Stomach (tissue), 9 donors: ENCODE data around the gene MRPL1. TPM values are rescaled to one million over a fixed set of nuclear protein-coding genes. Genes with fewer than 3 reads are reported as not detected.
"Not testable (repeated sequence)": the region's sequence is repeated elsewhere in the genome, so short reads cannot be mapped to it uniquely, and the experiment has no call there.

Experiments
- DNase-seq, 2 donors: peaks; one replicate each; pipeline versions ENCODE4 v3.0.0 to v3.0.0-alpha.2; 2013 to 2019
- H3K27ac ChIP-seq, 5 donors: fragments of 200-600 bp in 4 of 5; sonication (generic) in 4 of 5; one replicate each; pipeline ENCODE4 v1.5.1; 2013 to 2019; ENCODE audit warnings: mild to moderate bottlenecking in 1 of 5, moderate library complexity in 1 of 5
- H3K27me3 ChIP-seq, 3 donors: fragments of 200-600 bp; sonication (generic); one replicate each; pipeline ENCODE4 v1.5.1; 2017 to 2019; ENCODE audit warnings: mixed run types in 1 of 3
- H3K36me3 ChIP-seq, 4 donors: fragments of 200-600 bp; sonication (generic); 1 replicate in 3 of 4; 2 replicates in 1 of 4; pipeline ENCODE4 v1.5.1; 2016 to 2019
- H3K4me1 ChIP-seq, 4 donors: fragments of 200-600 bp; sonication (generic); one replicate each; pipeline ENCODE4 v1.5.1; 2016 to 2019
- H3K4me3 ChIP-seq, 4 donors: fragments of 200-600 bp; sonication (generic) in 3 of 4; one replicate each; pipeline ENCODE4 v1.5.1; 2016 to 2019; ENCODE audit warnings: mild to moderate bottlenecking in 1 of 4
- H3K9me3 ChIP-seq, 4 donors: fragments of 200-600 bp; sonication (generic); one replicate each; pipeline ENCODE4 v1.5.1; 2016 to 2019
- EP300 ChIP-seq: sonication (generic); formaldehyde crosslinking; IDR thresholded peaks from one replicate; pipeline ENCODE4 v1.6.1; 2017; ENCODE audit warnings: antibody characterized with exemption
- POLR2A ChIP-seq, 4 donors: fragments of 450-650 bp; IDR thresholded peaks; one replicate each; pipeline ENCODE4 v1.6.1; 2016; ENCODE audit warnings: antibody characterized with exemption in 4 of 4, control low read depth in 2 of 4, mild to moderate bottlenecking in 1 of 4, moderate library complexity in 1 of 4
- POLR2AphosphoS5 ChIP-seq, 3 donors: sonication (generic); formaldehyde crosslinking; IDR thresholded peaks; one replicate each; pipeline ENCODE4 v1.6.1; 2016; ENCODE audit warnings: antibody characterized with exemption in 3 of 3
- WGBS, 5 donors: extraction: QIAGEN DNeasy Blood & Tissue Kit in 3 of 5; methylation state at CpG; one replicate each; pipeline versions ENCODE4 v1.1.5 to v1.1.7; 2013 to 2018; 5-methylcytosine and 5-hydroxymethylcytosine counted together
- intact Hi-C: fragments of 100-400 bp; cut with DNase I; formaldehyde crosslinking; loops from one replicate; pipeline ENCODE4 v1.15.1; 2023; ENCODE audit warnings: low total_unique reads
- polyA plus RNA-seq, 3 donors: library from polyadenylated mRNA; stranded (reverse); fragments of 200-250 nt; gene quantifications; one replicate each; pipeline ENCODE4 v1.2.3, GENCODE V29; 2013
- total RNA-seq, 5 donors: library from RNA; depleted of rRNA; stranded (reverse); fragments of >200 nt; gene quantifications; one replicate each; pipeline versions ENCODE4 v1.1.0 to v1.2.3, GENCODE V29; 2014 to 2016
- TF ChIP-seq, protein P1 (sequence below), 7 experiments: fragments of 450-650 bp in 4 of 7; fragments of 200-600 bp in 3 of 7; sonication (generic) in 3 of 7; IDR thresholded peaks; one replicate each; pipeline ENCODE4 v1.5.1; 2016 to 2019; ENCODE audit warnings: antibody characterized with exemption in 7 of 7, control low read depth in 2 of 7, mild to moderate bottlenecking in 1 of 7
- donor health status: healthy with polysubstance abuse.
- donor health status: Bipolar disorder and iron deficiency.
- donor health status: healthy.

MRPL1 gene
- total and polyA plus RNA-seq, 8 donors = 1.8 to 133 (median 36.9) TPM

DNA sequence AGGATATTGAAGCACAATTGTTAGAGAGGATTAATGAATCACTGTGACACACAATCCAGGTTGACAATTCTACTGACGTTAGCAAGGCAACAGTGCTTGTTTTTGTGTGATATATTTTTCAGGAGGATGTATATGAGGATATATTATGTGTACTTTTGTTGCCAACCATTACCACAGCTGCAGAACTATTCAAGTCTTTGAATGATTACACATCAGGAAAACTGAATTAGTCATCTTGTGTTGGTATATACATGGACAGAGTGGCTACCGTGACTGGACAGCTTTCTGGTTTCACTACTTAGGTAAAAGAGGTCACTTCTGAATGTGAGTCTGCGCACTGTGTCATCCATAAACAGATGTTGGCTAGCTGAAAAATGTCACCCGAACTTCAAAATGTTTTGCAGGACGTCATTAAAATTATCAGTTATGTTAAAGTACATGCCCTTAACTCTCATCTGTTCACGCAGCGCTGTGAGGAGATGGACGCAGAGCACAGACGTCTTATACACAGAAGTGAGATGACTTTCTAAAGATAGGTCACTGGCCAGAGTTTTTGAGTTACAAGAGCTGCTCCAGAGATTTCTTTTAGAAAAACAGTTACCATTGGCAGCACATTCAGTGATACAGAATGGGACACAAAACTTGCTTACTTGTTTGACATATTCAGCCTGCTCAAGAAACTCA, 69.0 kb downstream of the MRPL1 start:
- peaks cover 0 to 37% (median 31%) of the 10 kb centered on the region in 4 donors for H3K36me3 ChIP-seq
- 77 to 84% (median 82%) methylated on average over 9 of the region's 9 CpGs for WGBS, 5 donors
- H3K27ac ChIP-seq = no peak overlapping the region
- intact Hi-C loops = no loop called here
- no peaks in the 10 kb centered on the region for H3K27me3 ChIP-seq
- TF ChIP-seq POLR2AphosphoS5 (IDR thresholded peaks at IDR 0.05) (no peak), POLR2A (IDR thresholded peaks at IDR 0.05) (no peak), EP300 (no peak)
- TF ChIP-seq, protein P1, sequence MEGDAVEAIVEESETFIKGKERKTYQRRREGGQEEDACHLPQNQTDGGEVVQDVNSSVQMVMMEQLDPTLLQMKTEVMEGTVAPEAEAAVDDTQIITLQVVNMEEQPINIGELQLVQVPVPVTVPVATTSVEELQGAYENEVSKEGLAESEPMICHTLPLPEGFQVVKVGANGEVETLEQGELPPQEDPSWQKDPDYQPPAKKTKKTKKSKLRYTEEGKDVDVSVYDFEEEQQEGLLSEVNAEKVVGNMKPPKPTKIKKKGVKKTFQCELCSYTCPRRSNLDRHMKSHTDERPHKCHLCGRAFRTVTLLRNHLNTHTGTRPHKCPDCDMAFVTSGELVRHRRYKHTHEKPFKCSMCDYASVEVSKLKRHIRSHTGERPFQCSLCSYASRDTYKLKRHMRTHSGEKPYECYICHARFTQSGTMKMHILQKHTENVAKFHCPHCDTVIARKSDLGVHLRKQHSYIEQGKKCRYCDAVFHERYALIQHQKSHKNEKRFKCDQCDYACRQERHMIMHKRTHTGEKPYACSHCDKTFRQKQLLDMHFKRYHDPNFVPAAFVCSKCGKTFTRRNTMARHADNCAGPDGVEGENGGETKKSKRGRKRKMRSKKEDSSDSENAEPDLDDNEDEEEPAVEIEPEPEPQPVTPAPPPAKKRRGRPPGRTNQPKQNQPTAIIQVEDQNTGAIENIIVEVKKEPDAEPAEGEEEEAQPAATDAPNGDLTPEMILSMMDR (IDR thresholded peaks at IDR 0.05) = no peak
- H3K4me1 ChIP-seq = peaks cover 7 to 15% (median 11%) of the 10 kb centered on the region in 4 donors
- H3K4me3 ChIP-seq = no peak overlapping the region
- DNase-seq = no peak
- no peaks in the 10 kb centered on the region for H3K9me3 ChIP-seq

DNA sequence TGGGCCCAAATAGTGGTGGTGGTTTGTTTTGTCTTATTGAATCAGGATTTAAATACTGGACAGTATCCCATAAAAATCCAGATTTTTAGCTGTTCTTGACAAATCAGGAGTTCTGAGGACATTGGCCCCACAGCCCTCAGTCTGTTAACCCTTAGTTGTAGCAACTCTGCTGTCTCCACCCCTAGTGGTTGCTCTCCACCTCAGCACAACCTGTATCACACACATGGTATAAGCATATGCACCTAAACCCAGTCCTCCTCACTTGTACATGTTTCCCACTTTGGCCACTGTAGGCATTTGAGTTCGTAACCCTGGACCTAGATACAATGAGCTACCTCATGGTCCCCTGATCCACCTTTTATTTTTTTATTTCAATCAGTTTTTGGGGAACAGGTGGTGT, 75.9 kb downstream of the MRPL1 start:
- no peak for DNase-seq
- H3K36me3 ChIP-seq = peaks cover 0 to 41% (median 20%) of the 10 kb centered on the region in 4 donors
- H3K27ac ChIP-seq = no peak overlapping the region
- H3K9me3 ChIP-seq = peaks cover 0 to 5% (median 0%) of the 10 kb centered on the region in 4 donors
- H3K4me1 ChIP-seq = no peaks in the 10 kb centered on the region
- no peak overlapping the region for H3K4me3 ChIP-seq
- WGBS, 5 donors = 92 to 100% (median 96%) methylated on average over 1 of the region's 1 CpG
- no peaks in the 10 kb centered on the region for H3K27me3 ChIP-seq
- intact Hi-C loops = no loop called here
- TF ChIP-seq POLR2A (IDR thresholded peaks at IDR 0.05) = no peak
- no peak for TF ChIP-seq EP300
- TF ChIP-seq, protein P1 (IDR thresholded peaks at IDR 0.05) = no peak
- TF ChIP-seq POLR2AphosphoS5 (IDR thresholded peaks at IDR 0.05) = no peak

DNA sequence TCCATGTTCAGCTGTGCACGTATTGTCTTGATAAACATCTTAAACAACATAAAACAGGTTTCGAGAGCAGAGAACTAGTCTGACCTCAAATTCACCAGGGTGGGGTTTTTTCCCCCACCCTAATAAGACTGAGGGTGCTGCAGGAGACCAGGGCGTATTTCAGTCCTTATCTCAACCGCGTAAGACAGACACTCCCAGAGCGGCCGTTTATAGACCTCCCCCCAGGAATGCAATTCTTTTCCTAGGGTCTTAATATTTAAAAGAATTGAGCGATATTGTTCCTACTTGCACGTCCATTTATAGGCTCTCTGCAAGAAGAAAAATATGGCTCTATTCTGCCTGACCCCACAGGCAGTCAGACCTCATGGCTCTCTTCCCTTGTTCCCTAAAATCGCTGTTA, 83.3 kb downstream of the MRPL1 start:
- intact Hi-C loops, H3K27ac ChIP-seq, H3K27me3 ChIP-seq, H3K4me1 ChIP-seq, H3K4me3 ChIP-seq, DNase-seq: not testable (repeated sequence)
- peaks cover 0 to 28% (median 16%) of the 10 kb centered on the region in 4 donors for H3K36me3 ChIP-seq
- WGBS, 5 donors = 95 to 98% (median 96%) methylated on average over 10 of the region's 10 CpGs
- H3K9me3 ChIP-seq = peaks cover 0 to 12% (median 6%) of the 10 kb centered on the region in 4 donors

DNA sequence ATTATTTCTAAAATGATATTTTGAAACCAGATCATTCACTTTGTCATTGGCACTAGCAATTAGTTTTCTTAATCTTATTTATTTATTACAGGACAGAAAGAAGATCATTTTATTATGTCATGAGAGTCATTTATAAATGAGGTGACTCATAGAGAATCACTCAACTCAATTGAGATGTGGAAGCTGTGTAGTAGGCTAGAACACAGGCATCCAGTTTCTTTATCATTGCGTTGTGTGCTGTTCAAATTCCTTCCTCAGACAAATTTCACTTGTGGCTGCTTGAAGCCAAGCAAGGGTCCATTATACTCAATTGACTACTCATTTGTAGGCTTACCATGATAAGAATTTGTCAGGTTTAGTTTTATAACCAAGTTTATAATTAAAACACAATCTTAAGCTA, 87.6 kb downstream of the MRPL1 start:
- no peaks in the 10 kb centered on the region for H3K4me1 ChIP-seq
- peaks cover 0 to 10% (median 5%) of the 10 kb centered on the region in 4 donors for H3K9me3 ChIP-seq
- 93 to 100% (median 96%) methylated on average over 1 of the region's 1 CpG for whole genome bisulfite sequencing, 5 donors
- no peak overlapping the region for H3K27ac ChIP-seq
- no peak for TF ChIP-seq EP300
- TF ChIP-seq POLR2AphosphoS5 (IDR thresholded peaks at IDR 0.05) = no peak
- TF ChIP-seq POLR2A (IDR thresholded peaks at IDR 0.05) = no peak
- TF ChIP-seq, protein P1 (IDR thresholded peaks at IDR 0.05) = no peak
- no peak for DNase-seq
- intact Hi-C loops = no loop called here
- H3K27me3 ChIP-seq = no peaks in the 10 kb centered on the region
- peaks cover 0 to 57% (median 52%) of the 10 kb centered on the region in 4 donors for H3K36me3 ChIP-seq
- H3K4me3 ChIP-seq = no peak overlapping the region

DNA sequence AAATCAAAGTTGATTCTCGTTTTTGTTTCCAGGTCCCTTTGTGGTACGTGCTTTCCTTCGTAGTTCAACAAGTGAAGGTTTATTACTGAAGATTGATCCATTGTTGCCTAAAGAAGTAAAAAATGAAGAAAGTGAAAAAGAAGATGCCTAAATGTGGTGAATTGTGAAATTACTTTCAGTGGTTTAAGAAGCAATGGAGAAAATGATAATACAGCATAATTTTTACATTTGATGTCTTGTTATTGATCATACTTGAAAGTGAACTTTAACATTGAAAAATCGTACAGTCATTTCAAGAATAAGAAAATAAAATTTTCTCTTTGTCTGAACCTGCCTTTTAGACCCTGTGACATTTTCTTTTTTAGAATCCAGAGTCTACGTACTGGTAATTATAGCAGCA, 89.8 kb downstream of the MRPL1 start:
- no peaks in the 10 kb centered on the region for H3K9me3 ChIP-seq
- no peak overlapping the region for H3K4me3 ChIP-seq
- intact Hi-C loops = no loop called here
- peaks cover 0 to 53% (median 48%) of the 10 kb centered on the region in 4 donors for H3K36me3 ChIP-seq
- H3K4me1 ChIP-seq = no peaks in the 10 kb centered on the region
- no peak overlapping the region for H3K27ac ChIP-seq
- H3K27me3 ChIP-seq = no peaks in the 10 kb centered on the region
- TF ChIP-seq POLR2A (IDR thresholded peaks at IDR 0.05) = no peak
- no peak for DNase-seq
- WGBS, 5 donors = 80 to 88% (median 84%) methylated on average over 5 of the region's 5 CpGs
